GM18517 (cell line): ENCODE results near the gene CCM2.

Experiments
- ATAC-seq: cut with Tn5 transposase; IDR thresholded peaks from one replicate; pipeline ENCODE4 v1.9.1; 2021; ENCODE audit warnings: mild to moderate bottlenecking, moderate library complexity; ENCODE audit not compliant: unreplicated experiment

CCM2 gene

GRCh38 chr7:45064047-45064725 is 64.2 kb downstream of the CCM2 start:
- ATAC-seq = no peak

DNA sequence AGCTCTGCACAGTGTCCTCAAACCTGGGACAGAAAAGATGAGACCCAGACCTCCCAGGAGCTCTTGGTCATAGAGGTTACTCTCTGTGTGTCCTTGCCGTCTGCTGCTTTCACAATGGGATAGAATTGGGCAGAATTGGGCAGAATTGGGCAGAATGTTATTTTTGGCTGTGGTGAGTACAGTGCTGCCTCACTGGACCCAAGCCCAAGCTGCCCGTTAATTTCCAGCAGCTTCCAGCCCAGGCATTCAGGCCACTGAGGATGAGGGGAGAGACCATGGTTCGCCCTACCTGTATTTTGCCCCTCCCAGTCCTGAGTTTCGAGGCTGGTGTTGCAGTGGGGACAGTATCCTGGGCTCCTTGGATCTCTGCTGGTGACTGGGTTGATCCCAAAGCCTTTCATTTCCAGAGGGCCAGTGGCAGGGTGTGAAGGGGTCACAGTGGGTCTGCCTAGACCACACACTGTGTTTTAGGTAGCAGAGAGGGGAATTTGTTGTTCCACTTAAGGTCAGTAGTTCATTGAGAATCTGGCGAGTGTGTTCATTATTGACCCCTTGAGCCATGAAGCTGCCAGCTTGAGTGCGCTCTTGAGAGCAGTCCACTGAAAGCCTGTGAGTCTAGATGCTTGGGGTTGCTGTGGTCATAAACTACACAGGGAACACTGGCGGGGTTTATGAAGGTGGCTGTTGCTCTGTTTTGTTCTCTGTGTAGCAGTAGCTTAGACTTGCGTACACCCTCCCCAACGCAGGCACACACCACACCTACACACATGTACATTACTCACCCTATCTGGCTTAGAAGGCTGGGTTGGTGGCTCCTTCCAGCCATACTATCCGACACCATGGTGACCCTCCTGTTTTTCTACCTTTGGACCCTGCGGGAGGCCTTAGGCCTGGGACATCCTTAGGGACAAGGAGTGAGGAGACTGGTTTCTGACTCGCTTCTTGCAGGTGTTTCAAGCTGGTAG is 65.3 kb downstream of the CCM2 start:
- no peak for ATAC-seq

DNA sequence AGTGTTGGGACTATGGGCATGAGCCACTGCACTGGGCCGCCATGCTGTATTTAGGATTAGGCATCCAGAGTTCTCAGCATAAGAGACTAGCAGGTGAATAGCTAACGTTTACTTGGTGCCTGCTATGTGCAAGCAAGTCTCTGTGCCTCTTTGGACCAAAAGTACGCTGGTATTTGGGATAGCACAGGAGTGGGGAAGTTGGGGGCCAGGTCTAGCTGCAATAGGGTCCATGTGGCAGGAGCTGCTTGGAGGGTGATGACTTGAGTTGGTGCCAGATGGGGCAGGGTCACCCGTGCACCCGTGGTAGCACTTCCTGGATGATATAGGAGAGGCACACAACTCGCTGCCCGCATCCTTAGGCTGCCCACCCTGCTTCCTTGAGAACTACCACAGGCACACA is 66.4 kb downstream of the CCM2 start:
- no peak for ATAC-seq

GRCh38 chr7:45067582-45067981 is 67.6 kb downstream of the CCM2 start:
- no peak for ATAC-seq

GRCh38 chr7:45068236-45069023 is 68.4 kb downstream of the CCM2 start:
- no peak for ATAC-seq

DNA sequence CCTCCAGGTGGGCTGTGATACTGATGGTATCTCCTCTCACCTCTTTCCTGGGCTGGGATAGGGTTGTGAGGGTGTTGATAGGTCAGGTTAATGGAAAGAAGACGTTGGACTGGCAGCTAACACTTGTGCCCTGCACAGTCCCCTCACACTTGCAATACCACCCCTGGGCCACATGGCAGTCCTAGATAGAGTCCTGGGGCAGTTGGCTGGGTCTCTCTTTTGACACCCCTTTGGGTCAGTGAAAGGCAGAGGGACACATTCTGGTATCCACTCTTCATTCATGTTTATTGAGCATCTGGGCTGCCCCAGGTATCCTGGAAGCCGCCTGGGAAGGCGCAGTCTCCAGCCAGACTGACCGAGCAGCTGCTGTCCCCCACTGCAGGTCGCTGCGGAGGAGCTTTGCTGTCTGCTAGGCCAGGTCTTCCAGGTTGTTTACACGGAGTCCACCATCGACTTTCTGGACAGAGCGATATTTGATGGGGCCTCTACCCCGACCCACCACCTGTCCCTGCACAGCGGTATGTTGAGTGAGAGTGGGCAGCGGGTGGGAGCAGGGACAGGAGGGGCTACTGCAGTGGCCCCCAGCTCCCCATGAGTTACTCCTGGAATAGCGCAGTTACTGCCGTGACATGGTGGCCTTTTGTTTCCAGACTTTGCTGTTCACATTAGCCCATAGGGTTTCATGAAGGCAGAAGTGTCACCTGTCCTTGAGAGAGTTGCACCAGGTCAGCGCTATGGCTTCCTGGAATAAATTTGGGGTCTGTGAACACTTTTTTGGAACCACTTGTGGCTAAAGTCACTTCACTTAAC is 69.6 kb downstream of the CCM2 start:
- no peak for ATAC-seq

DNA sequence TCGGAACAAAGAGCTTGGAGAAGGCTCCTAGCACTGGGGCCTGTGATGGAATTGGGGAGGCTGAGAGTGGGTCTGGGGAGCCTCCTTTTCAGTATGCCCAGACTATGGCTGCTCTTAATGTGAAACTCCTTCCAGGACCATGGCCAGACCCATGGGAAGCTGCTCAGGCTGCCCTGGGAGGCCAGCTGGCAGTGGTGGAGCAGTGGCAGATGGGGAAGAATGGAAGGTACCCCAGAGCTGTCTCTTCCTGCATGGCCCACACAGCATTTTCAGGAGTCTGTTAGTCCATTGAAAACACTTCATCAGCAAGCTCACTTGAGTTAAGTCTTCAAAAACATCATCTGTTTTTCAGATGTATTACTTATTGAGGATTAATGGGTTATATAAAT is 70.2 kb downstream of the CCM2 start:
- ATAC-seq = no peak

DNA sequence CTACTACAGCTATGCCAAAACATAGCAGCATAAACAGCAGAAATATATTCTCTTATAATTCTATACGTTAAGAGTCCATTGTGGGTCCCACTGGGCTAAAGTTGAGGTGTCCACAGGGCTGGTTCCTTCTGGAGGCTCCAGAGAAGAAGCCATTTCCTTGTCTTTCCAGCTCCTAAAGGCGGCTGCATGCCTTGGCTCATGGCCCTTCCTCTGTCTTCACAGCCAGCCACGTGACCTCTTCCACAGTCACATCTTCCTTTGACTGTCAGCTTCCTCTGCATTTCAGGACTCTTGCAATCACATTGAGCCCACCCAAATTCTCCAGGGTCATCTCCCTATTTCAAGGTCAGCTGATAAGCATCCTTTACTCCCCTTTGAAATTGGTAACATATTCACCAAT is 71.5 kb downstream of the CCM2 start:
- no peak for ATAC-seq

DNA sequence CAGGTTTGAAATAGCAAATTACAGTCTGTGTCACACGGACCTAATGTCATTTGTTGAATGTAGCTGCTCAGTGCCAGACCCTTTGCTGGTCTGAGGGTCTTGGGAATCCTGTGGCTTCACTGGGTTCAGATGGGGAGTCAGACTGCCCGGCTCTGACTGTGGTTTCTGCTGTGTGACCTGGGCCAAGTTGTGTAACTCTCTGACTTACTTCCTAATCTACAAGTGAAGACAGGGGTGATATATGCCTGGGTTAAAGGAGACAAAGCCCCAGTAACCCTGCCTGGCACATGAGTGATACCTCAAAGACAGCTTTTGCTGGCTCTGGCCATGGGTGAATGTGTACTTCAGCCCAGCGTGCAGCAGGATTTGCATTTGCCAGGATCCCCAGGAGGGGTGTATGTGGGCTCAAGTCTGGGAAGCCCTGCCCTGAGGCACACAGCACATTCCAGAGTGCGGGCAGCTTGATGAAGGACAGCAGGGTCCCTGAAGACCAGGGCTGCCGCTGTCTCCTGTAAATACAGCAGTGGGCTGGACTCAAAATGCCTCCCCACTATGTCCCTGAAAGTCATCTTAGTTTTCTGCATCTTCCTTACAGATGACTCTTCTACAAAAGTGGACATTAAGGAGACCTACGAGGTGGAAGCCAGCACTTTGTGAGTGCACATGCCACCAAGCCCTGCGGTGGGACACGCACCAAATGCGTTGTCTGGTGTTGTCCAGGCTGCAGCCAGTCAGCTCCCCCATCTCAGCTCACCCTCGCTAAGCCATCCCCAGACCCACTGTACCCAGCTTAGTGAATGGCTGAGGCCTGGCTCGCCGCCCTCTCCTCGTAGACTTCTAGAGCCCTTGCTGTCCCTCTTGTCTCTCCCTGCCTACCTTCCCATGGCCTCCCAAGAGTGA is 72.4 kb downstream of the CCM2 start:
- no peak for ATAC-seq

DNA sequence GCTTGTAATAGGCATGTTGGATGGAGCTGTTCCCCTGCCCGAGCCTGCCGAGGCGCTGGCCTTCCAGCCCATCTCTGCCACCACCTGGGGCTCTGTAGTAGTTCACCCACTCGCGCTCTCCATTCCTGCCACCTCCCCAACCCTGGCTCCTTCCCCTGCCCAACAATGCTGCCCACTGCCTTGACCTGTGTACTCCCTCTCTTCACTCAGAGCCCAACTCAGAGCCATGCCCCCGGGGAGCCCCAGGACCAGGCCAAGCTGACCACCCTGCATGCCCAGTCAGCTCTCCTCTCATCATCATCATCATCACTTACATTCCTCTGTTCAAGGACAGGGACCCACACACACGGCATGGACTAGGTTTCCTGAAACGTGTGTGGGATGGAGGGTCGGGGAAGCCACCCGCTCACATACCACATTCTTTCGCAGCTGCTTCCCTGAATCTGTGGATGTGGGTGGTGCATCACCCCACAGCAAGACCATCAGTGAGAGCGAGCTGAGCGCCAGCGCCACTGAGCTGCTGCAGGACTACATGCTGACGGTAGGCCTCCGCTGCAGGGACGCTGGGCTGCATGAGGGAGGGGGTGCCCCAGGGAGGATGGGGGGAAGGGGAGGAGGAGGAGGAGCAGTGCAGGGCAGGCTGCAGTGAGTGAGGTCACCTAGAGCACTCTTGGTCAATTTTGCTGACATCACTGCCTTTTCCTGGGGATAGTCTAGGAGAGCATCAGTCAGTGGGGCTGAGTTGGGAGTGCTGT is 73.2 kb downstream of the CCM2 start:
- no peak for ATAC-seq

- ATAC-seq = no peak
These were observed 74.0 kb downstream of the CCM2 start for GRCh38 chr7:45073786-45074527.

DNA sequence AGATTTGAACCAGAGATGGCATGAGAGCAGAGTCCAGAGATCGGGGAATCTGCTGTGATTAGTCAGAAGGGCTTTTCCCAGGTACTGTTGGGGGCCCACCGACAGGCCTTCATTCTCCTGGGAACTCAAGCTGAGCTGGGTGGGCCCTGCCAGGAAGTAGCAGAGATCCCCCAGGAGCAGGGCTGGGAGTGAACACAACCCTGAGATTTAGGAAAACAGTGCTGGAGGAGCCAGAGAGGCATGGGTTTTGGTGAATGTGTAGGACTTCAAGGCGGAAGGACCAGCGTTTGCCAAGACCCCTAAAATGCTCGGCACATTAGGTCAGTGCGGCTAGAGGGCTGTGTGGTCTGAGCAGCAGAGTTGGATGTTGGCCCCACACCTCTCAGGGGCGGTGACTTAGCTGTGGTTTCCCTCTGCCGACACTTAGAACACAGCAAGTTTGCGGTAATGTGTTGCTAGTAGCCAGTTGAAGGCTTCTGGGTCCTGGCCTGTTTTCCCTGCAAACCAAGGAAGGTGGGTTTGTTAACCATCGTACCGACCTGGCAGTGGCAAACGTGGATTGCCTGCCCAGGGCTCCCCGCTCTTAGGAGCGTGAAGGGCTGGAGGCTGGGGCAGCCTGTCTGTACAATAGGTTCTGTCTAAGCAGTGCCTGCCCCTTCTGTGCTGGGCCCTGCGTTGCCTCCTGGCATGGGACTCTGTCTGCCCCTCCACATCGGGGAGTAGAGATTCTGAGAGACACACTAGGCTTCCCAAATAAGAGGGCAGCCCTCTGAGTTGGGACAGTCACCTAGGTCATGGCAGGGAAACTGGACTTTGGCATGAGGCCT is 74.7 kb downstream of the CCM2 start:
- no peak for ATAC-seq

DNA sequence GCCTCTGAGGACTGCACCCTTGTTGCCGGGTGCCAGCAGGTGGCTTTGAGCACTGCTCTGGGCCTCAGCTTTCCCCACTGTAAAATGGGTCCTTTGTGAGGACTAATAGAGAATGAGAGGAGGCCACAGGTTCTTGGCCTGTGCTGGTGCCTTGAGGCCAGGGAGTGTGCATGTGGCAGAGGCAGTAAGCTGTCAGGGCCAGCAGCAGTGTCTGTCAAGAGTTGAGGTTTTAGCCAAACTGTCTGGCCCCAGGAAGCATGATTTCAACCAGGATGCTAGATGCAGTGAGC is 75.3 kb downstream of the CCM2 start:
- ATAC-seq = no peak

- ATAC-seq = no peak
These were observed 76.1 kb downstream of the CCM2 start for GRCh38 chr7:45075871-45076796.

- no peak for ATAC-seq
These were observed 76.9 kb downstream of the CCM2 start for GRCh38 chr7:45076946-45077345.

- no peak for ATAC-seq
These were observed 77.6 kb downstream of the CCM2 start for GRCh38 chr7:45077579-45077978.
